Measurements from ENCODE around the gene ST6GALNAC3.
"Not testable (repeated sequence)": the region's sequence is repeated elsewhere in the genome, so short reads cannot be mapped to it uniquely, and the experiment has no call there.

ST6GALNAC3 gene

GRCh38 chr1:76203127-76203526 lies 128.6 kb downstream of the ST6GALNAC3 start:
- DNase-seq: no peak

GRCh38 chr1:76209238-76209637 lies 134.7 kb downstream of the ST6GALNAC3 start:
- no peak for DNase-seq

GRCh38 chr1:76209648-76210047 lies 135.1 kb downstream of the ST6GALNAC3 start:
- no peak for DNase-seq

GRCh38 chr1:76210160-76210559 lies 135.6 kb downstream of the ST6GALNAC3 start:
- DNase-seq: no peak

- no peak for DNase-seq
Measured at GRCh38 chr1:76218888-76219287, 144.3 kb downstream of the ST6GALNAC3 start.

GRCh38 chr1:76219366-76219818 lies 144.8 kb downstream of the ST6GALNAC3 start:
- DNase-seq: no peak

GRCh38 chr1:76224752-76225151 lies 150.2 kb downstream of the ST6GALNAC3 start:
- no peak for DNase-seq

- DNase-seq: no peak
Measured at GRCh38 chr1:76225526-76225925, 151.0 kb downstream of the ST6GALNAC3 start.

- no peak for DNase-seq
Measured at GRCh38 chr1:76227621-76228020, 153.1 kb downstream of the ST6GALNAC3 start.

- no peak for DNase-seq
Measured at GRCh38 chr1:76229279-76230005, 154.9 kb downstream of the ST6GALNAC3 start.

- no peak for DNase-seq
Measured at GRCh38 chr1:76230842-76231281, 156.3 kb downstream of the ST6GALNAC3 start.

GRCh38 chr1:76231320-76231719 lies 156.8 kb downstream of the ST6GALNAC3 start:
- no peak for DNase-seq

- no peak for DNase-seq
Measured at GRCh38 chr1:76232666-76233065, 158.1 kb downstream of the ST6GALNAC3 start.

- no peak for DNase-seq
Measured at GRCh38 chr1:76234061-76234460, 159.5 kb downstream of the ST6GALNAC3 start.

- no peak for DNase-seq
Measured at GRCh38 chr1:76237211-76237610, 162.7 kb downstream of the ST6GALNAC3 start.

GRCh38 chr1:76238094-76238628 lies 163.6 kb downstream of the ST6GALNAC3 start:
- DNase-seq: no peak

GRCh38 chr1:76239470-76239918 lies 164.9 kb downstream of the ST6GALNAC3 start:
- DNase-seq: no peak

- no peak for DNase-seq
Measured at GRCh38 chr1:76240316-76240715, 165.8 kb downstream of the ST6GALNAC3 start.

- DNase-seq: not testable (repeated sequence)
Measured at GRCh38 chr1:76242587-76242986, 168.0 kb downstream of the ST6GALNAC3 start.

- DNase-seq: no peak
Measured at GRCh38 chr1:76247261-76247852, 172.8 kb downstream of the ST6GALNAC3 start.

- no peak for DNase-seq
Measured at GRCh38 chr1:76250271-76250670, 175.7 kb downstream of the ST6GALNAC3 start.

- no peak for DNase-seq
Measured at GRCh38 chr1:76252431-76252830, 177.9 kb downstream of the ST6GALNAC3 start.

- DNase-seq: no peak
Measured at GRCh38 chr1:76254104-76255030, 179.8 kb downstream of the ST6GALNAC3 start.
